HG03460 (cell line): ENCODE results near the gene TLL2.
A peak's percentile ranks its signal among the peaks of the same experiment; 100 is the strongest.
"Not testable (repeated sequence)": the region's sequence is repeated elsewhere in the genome, so short reads cannot be mapped to it uniquely, and the experiment has no call there.

Experiments
- ATAC-seq: cut with Tn5 transposase; IDR thresholded peaks from one replicate; pipeline ENCODE4 v1.9.1; 2021; ENCODE audit not compliant: unreplicated experiment

The TLL2 gene

GRCh38 chr10:96513698-96514561 lies at the start of gene TLL2:
Gene TLL2, minus strand, starts transcription at chr10:96513926. Its CDS starts 241 bp downstream, at chr10:96513685.
- ATAC-seq, result peak; percentile 68

GRCh38 chr10:96560966-96561887 lies 47.5 kb upstream of the TLL2 start:
- no peak for ATAC-seq

- ATAC-seq, result no peak
Measured at GRCh38 chr10:96560489-96560888, 46.8 kb upstream of the TLL2 start.

GRCh38 chr10:96556003-96556402 lies 42.3 kb upstream of the TLL2 start:
- no peak for ATAC-seq

- no peak for ATAC-seq
Measured at GRCh38 chr10:96555330-96555729, 41.6 kb upstream of the TLL2 start.

- ATAC-seq, result no peak
Measured at GRCh38 chr10:96548589-96548988, 34.9 kb upstream of the TLL2 start.

- not testable (repeated sequence) for ATAC-seq
Measured at GRCh38 chr10:96545558-96545957, 31.8 kb upstream of the TLL2 start.

- ATAC-seq, result no peak
Measured at GRCh38 chr10:96541921-96542320, 28.2 kb upstream of the TLL2 start.

GRCh38 chr10:96540240-96540639 lies 26.5 kb upstream of the TLL2 start:
- no peak for ATAC-seq

GRCh38 chr10:96538683-96539082 lies 25.0 kb upstream of the TLL2 start:
- no peak for ATAC-seq

GRCh38 chr10:96536129-96536528 lies 22.4 kb upstream of the TLL2 start:
- ATAC-seq, result no peak

GRCh38 chr10:96532523-96532922 lies 18.8 kb upstream of the TLL2 start:
- no peak for ATAC-seq

GRCh38 chr10:96529634-96530279 lies 16.0 kb upstream of the TLL2 start:
- ATAC-seq, result no peak

- ATAC-seq, result no peak
Measured at GRCh38 chr10:96524741-96525140, 11.0 kb upstream of the TLL2 start.

GRCh38 chr10:96517284-96517683 lies 3.6 kb upstream of the TLL2 start:
- ATAC-seq, result no peak

GRCh38 chr10:96516337-96516736 lies 2.6 kb upstream of the TLL2 start:
- ATAC-seq, result no peak

GRCh38 chr10:96513305-96513697 lies 425 bp downstream of the TLL2 start:
- peak; percentile 44 for ATAC-seq

GRCh38 chr10:96512524-96513304 lies 1.0 kb downstream of the TLL2 start:
- ATAC-seq, result no peak

GRCh38 chr10:96511044-96511945 lies 2.4 kb downstream of the TLL2 start:
- no peak for ATAC-seq
